ENCODE measurements around the gene C5orf46. TPM values are rescaled to one million over a fixed set of nuclear protein-coding genes. Genes with fewer than 3 reads are reported as not detected.
"Not testable (repeated sequence)": the region's sequence is repeated elsewhere in the genome, so short reads cannot be mapped to it uniquely, and the experiment has no call there.

C5orf46 gene
- total RNA-seq, 1 donor = 0.43 TPM

GRCh38 chr5:147880487-147880886, 25.9 kb downstream of the C5orf46 start:
- H3K4me3 ChIP-seq (ENCODE audit: low read depth, low read length) = no peak overlapping the region
- no peak for TF ChIP-seq CTCF (IDR thresholded peaks at IDR 0.05; ENCODE audit: insufficient read depth, low read depth, low read length)
- DNase-seq (ENCODE audit: low read depth) = no peak

GRCh38 chr5:147879784-147880183, 26.6 kb downstream of the C5orf46 start:
- TF ChIP-seq CTCF (IDR thresholded peaks at IDR 0.05; ENCODE audit: insufficient read depth, low read depth, low read length) = no peak
- H3K4me3 ChIP-seq (ENCODE audit: low read depth, low read length) = no peak overlapping the region
- DNase-seq (ENCODE audit: low read depth) = no peak

DNA sequence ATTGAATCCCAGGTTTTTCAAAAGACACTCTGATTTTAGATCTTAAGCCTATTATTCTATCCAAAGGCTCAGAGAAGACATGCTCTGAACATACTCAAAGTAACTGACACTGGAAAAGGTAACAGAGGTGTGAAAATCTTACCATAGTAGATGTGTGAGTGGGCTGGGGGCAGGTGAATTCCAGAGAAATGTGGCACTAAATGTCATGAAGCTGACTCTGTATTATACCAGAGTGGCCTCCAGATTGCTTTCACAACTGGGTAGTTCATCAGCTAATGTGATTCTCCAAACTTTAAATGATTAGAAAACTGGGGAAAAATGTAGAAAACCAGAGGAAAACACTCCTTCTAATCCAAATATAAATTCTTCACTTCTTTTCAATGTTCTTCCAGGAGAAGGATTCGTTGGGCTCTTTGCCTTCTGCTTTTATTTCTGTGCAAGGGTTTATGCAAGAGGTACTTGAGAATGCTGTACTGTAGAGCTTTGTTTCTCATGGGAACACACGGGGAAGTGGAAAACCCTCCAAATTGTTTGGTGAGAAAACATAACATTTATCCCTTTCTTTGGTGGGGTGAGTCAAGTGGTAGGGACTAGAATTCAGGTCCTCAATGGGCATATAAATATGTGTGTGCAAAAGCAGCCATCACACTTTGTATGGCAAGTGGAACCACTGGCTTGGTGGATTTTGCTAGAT, 28.1 kb downstream of the C5orf46 start, which contains the start of gene SCGB3A2:
TSS of gene SCGB3A2 (plus strand) at position 646 of the 694 bp plus-strand sequence. CDS start 93 bp downstream, outside the sequence.
- TF ChIP-seq CTCF (IDR thresholded peaks at IDR 0.05; ENCODE audit: insufficient read depth, low read depth, low read length) = no peak
- no peak for DNase-seq (ENCODE audit: low read depth)

DNA sequence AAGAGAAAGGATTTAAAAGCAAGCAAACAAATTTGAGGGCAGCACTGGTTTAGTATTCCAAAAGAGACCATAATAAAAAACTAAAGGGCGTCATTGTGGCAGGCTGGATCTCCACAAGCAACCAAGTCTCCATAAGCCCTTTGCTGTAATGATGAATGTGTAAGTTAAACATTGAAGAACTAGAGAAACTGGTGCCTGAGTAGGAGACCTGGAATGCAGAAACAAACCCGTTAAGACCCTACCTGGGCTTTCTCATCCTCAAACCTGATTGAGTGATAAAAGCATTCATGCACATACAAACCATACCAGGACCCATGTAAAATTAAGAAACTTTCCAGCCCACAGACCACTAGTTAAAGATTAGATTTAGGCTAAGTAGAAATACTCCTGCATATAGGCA, 29.7 kb downstream of the C5orf46 start:
- H3K4me3 ChIP-seq (ENCODE audit: low read depth, low read length) = no peak overlapping the region
- no peak for TF ChIP-seq CTCF (IDR thresholded peaks at IDR 0.05; ENCODE audit: insufficient read depth, low read depth, low read length)
- DNase-seq (ENCODE audit: low read depth) = no peak

More for the DNA sequence above, 28.1 kb downstream of the C5orf46 start, which contains the start of gene SCGB3A2:
- H3K4me3 ChIP-seq (ENCODE audit: low read depth, low read length) = no peak within 1 kb of the TSS

DNA sequence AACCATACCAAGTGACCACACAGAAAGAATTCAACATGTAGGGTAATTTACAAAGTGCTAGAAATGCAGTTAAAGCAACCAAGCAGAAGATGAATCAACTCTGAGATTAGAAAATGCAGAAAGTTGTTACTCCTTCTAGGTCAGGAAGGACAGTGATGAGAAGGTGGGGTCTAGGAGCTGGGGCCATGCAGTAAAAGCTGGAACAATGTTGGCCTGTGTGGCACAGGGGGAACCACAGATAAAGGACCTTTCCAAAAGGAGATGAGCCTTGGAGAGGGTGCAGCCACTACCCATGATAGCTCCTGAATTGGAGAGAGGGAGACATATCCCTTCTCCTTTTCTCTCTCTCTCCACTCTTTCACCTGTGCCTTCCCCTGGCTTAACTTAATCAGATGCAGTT, 30.2 kb downstream of the C5orf46 start:
- H3K4me3 ChIP-seq (ENCODE audit: low read depth, low read length) = no peak overlapping the region
- TF ChIP-seq CTCF (IDR thresholded peaks at IDR 0.05; ENCODE audit: insufficient read depth, low read depth, low read length) = no peak
- DNase-seq (ENCODE audit: low read depth) = no peak

GRCh38 chr5:147874910-147875367, 31.4 kb downstream of the C5orf46 start:
- no peak for TF ChIP-seq CTCF (IDR thresholded peaks at IDR 0.05; ENCODE audit: insufficient read depth, low read depth, low read length)

DNA sequence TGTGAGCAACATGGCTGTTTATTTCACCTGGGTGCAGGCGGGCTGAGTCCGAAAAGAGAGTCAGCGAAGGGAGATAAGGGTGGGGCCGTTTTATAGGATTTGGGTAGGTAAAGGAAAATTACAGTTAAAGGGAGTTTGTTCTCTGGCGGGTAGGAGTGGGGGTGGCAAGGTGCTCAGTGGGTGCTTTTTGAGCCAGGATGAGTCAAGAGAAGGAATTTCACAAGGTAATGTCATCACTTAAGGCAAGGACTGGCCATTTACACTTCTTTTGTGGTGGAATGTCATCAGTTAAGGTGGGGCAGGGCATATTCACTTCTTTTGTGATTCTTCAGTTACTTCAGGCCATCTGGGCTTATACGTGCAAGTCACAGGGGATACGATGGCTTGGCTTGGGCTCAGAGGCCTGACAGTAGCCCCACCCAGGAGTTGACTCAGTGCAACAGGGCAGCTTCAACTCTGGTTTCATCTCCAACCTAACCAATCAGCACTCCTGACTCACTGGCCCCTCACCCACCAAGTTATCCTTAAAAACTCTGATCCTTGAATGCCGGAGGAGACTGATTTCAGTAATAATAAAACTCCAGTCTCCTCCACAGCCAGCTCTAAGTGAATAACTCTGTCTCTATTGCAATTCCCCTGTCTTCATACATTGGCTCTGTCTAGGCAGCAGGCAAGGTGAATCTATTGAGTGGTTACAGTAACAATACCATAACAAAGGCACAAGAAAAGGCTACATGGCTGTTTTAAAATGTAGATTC, 32.0 kb downstream of the C5orf46 start:
- DNase-seq (ENCODE audit: low read depth); H3K4me3 ChIP-seq (ENCODE audit: low read depth, low read length): not testable (repeated sequence)

More at GRCh38 chr5:147874910-147875367, 31.4 kb downstream of the C5orf46 start:
- H3K4me3 ChIP-seq (ENCODE audit: low read depth, low read length) = no peak overlapping the region
- DNase-seq (ENCODE audit: low read depth) = no peak

DNA sequence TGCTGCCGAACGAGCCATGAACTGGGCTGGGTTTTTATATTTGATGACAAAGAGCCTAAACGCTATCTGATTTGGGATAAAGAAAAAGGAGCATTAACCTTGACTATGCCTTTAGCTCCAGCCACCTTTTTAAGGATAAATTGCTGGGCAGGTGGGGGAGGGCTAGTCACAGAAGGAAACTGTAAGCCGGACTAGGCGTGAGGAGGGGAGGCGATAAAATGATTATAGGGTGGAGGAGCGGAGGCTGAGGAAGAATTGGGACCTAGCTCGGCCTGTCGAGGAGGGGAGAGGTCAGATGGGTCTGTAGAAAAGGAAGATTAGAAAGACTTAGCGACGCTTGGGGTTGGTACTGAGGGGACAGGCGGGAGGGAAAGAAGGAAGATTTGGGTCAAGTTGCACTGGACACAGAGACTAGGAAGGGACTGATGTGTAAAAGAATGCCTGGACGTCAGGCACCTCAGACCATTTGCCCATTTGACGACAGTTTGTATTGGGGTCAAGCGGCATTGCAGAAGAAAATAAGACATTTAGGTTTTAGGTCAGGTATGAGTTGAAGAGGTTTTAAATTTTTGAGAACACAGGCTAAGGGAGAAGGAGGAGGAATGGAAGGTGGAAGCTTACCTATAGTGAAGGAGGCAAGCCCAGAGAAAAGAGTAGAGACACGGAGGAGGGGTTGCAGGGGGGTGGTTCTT, 33.4 kb downstream of the C5orf46 start:
- not testable (repeated sequence) for DNase-seq (ENCODE audit: low read depth); H3K4me3 ChIP-seq (ENCODE audit: low read depth, low read length)

GRCh38 chr5:147871980-147872549, 34.3 kb downstream of the C5orf46 start:
- not testable (repeated sequence) for H3K4me3 ChIP-seq (ENCODE audit: low read depth, low read length); DNase-seq (ENCODE audit: low read depth)

DNA sequence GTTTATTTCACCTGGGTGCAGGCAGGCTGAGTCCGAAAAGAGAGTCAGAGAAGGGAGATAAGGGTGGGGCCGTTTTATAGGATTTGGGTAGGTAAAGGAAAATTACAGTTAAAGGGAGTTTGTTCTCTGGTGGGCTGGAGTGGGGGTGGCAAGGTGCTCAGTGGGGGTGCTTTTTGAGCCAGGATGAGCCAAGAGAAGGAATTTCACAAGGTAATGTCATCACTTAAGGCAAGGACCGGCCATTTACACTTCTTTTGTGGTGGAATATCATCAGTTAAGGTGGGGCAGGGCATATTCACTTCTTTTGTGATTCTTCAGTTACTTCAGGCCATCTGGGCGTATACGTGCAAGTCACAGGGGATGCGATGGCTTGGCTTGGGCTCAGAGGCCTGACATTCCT, 36.4 kb downstream of the C5orf46 start:
- not testable (repeated sequence) for DNase-seq (ENCODE audit: low read depth); H3K4me3 ChIP-seq (ENCODE audit: low read depth, low read length)

Measured in fibroblast of villous mesenchyme (primary cell).